ENCODE measurements around the gene ETS1. TPM values are rescaled to one million over a fixed set of nuclear protein-coding genes. Genes with fewer than 3 reads are reported as not detected.
A peak's percentile ranks its signal among the peaks of the same experiment; 100 is the strongest.

ETS1 gene
- total RNA-seq, 1 donor: 35.5 TPM

DNA sequence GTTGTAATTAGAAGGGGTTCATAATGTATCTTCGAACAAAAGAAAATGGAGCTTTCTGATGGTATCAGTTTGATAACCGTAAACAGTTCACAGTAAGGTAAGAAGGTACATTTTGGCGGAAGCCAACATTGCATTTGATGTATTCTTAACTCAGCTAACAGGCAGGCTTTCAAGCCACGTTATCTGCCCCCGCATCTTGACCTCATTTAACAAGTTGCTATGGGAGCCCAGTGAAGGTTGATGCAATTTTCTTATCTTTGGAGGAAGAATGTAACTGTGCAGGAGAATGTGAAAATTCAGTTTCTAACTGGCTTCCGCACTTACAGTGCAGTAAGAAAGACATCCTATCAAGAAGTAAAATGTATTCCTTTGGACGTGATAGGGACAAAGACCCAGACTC, 110.6 kb downstream of the ETS1 start:
- H3K4me3 ChIP-seq (ENCODE audit: low read depth, low read length): no peak overlapping the region
- TF ChIP-seq, protein P1, sequence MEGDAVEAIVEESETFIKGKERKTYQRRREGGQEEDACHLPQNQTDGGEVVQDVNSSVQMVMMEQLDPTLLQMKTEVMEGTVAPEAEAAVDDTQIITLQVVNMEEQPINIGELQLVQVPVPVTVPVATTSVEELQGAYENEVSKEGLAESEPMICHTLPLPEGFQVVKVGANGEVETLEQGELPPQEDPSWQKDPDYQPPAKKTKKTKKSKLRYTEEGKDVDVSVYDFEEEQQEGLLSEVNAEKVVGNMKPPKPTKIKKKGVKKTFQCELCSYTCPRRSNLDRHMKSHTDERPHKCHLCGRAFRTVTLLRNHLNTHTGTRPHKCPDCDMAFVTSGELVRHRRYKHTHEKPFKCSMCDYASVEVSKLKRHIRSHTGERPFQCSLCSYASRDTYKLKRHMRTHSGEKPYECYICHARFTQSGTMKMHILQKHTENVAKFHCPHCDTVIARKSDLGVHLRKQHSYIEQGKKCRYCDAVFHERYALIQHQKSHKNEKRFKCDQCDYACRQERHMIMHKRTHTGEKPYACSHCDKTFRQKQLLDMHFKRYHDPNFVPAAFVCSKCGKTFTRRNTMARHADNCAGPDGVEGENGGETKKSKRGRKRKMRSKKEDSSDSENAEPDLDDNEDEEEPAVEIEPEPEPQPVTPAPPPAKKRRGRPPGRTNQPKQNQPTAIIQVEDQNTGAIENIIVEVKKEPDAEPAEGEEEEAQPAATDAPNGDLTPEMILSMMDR (IDR thresholded peaks at IDR 0.05; ENCODE audit: insufficient read depth, low read length): no peak
- DNase-seq (ENCODE audit: low read depth): peak; percentile 56

- DNase-seq (ENCODE audit: low read depth): no peak
- TF ChIP-seq, protein P1 (IDR thresholded peaks at IDR 0.05; ENCODE audit: insufficient read depth, low read length): no peak
- H3K4me3 ChIP-seq (ENCODE audit: low read depth, low read length): no peak overlapping the region
These were observed 111.3 kb downstream of the ETS1 start for GRCh38 chr11:128476049-128476448.

DNA sequence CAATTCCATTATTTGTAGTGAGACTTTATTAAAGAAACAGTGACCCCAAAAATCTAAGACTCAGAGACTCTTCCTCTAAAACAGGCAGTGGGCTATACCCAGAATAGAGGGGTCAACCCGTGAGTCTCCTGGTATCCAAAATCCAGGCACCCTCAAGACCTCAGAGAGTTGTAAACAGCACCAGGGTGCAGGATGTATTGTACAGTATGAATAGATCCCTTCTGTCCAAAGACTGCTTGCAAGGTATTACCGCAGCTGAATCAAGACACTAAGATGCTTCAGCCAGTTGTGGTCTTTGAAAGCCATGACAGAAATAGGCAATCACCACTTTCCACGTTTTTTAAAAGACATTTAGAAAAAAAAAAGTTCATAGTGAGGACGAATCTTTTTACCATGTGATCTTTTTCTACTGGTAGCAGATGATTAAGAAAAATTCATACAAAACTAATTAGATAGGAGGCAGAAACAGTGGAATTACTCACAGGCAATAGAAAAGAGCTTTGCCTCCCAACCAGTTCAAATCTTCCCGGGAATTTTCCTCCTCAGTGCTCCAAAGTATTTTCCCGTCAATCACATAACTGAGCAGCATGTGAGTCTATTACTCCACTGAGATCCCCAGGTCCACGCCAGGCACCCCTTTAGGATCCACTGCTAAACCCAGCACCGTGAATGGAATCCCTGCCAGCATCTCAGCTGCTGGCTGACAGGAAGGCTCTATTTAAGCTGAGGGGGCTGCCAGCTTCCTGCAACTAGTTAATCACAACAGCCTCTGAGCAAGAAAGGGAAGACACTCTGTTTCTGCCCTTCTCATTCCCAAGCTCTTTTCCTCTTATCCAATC, 113.1 kb downstream of the ETS1 start:
- H3K4me3 ChIP-seq (ENCODE audit: low read depth, low read length): no peak overlapping the region
- DNase-seq (ENCODE audit: low read depth): no peak
- TF ChIP-seq, protein P1 (IDR thresholded peaks at IDR 0.05; ENCODE audit: insufficient read depth, low read length): no peak

GRCh38 chr11:128473636-128474035, 113.7 kb downstream of the ETS1 start:
- no peak for DNase-seq (ENCODE audit: low read depth)
- H3K4me3 ChIP-seq (ENCODE audit: low read depth, low read length): no peak overlapping the region
- TF ChIP-seq, protein P1 (IDR thresholded peaks at IDR 0.05; ENCODE audit: insufficient read depth, low read length): no peak

DNA sequence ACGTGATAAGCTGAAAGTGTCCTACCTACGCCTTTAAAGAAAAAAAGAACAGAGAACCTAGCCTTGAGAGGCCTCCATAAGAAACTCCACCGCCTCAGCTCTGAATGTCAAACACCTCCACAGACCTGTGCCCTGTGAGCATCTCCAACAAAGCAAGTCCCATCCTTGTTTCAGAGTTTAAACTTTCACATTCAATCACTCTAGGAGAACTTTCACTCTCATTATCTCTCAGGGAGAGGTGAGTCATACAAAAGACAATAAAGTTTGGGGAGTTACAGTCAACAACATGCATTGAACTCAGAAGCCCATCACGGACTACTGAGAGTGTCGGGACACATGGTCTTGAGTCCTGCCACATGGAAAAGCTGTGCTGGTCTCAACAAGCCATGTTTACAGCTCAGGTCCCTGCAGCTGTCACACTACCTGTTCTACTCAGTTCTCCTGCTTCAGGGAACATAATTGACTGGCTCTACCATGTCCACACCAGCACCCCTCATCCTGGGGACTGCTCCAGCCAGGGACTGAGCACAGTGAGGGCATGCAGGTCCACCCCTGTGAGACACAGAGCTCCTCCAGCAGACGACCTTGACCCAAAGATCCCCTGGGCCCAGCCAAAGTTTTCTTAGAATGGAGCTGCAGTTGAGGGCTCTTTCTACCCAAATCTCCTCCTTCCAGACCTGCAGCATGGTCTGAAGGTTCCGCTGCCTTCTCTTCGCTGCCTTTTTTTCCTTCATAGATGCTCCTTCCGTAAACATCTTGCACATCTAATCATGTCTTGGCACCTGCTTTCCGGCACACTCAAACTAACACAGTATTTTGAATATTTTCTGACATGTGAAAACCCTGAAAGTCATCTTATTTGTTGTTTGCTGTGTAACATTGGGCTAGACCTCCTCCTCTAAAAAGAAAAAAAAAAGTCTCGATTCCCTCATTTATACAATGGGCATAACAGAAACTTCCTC, 114.9 kb downstream of the ETS1 start:
- no peak overlapping the region for H3K4me3 ChIP-seq (ENCODE audit: low read depth, low read length)
- TF ChIP-seq, protein P1 (IDR thresholded peaks at IDR 0.05; ENCODE audit: insufficient read depth, low read length): no peak
- peak; percentile 52 for DNase-seq (ENCODE audit: low read depth)

- no peak for DNase-seq (ENCODE audit: low read depth)
- no peak overlapping the region for H3K4me3 ChIP-seq (ENCODE audit: low read depth, low read length)
- TF ChIP-seq, protein P1 (IDR thresholded peaks at IDR 0.05; ENCODE audit: insufficient read depth, low read length): no peak
These were observed 116.2 kb downstream of the ETS1 start for GRCh38 chr11:128471138-128471661.

All from fibroblast of the aortic adventitia (primary cell).